Natural killer cell (primary cell): ENCODE measurements around the gene THAP7. TPM values are rescaled to one million over a fixed set of nuclear protein-coding genes. Genes with fewer than 3 reads are reported as not detected.

Experiments
- ATAC-seq, 3 donors: fragments of 150-1000 bp in 2 of 3; fragments of 200-7000 bp in 1 of 3; cut with Tn5 transposase; 1 replicate in 1 of 3; 2 replicates in 2 of 3; pipeline ENCODE4 v1.10.0; 2021; ENCODE audit warnings: mild to moderate bottlenecking in 2 of 3, moderate library complexity in 2 of 3
- DNase-seq, 2 donors: peaks; one replicate each; pipeline versions ENCODE4 v3.0.0 to v3.0.0-alpha.2; 2013 to 2021; ENCODE audit warnings: mixed read lengths in 1 of 2
- H3K27ac ChIP-seq: one replicate; pipeline ENCODE4 v1.5.1; 2013; ENCODE audit warnings: mild to moderate bottlenecking, low read length
- H3K27me3 ChIP-seq: one replicate; pipeline ENCODE4 v1.6.1; 2013; ENCODE audit warnings: low read length; ENCODE audit not compliant: control insufficient read depth, insufficient read depth
- H3K36me3 ChIP-seq: one replicate; pipeline ENCODE4 v1.6.1; 2013; ENCODE audit warnings: low read length; ENCODE audit not compliant: control insufficient read depth, insufficient read depth
- H3K4me1 ChIP-seq: one replicate; pipeline ENCODE4 v1.6.1; 2013; ENCODE audit warnings: low read length; ENCODE audit not compliant: control insufficient read depth, insufficient read depth
- H3K4me3 ChIP-seq: one replicate; pipeline ENCODE4 v1.5.1; 2013; ENCODE audit warnings: low read length
- H3K9me3 ChIP-seq: one replicate; pipeline ENCODE4 v1.6.1; 2013; ENCODE audit warnings: low read length; ENCODE audit not compliant: control insufficient read depth, insufficient read depth
- H3K27ac Mint-ChIP-seq, 2 donors: one replicate each; pipeline ENCODE4 v1.8.0; 2022; ENCODE audit warnings: mild to moderate bottlenecking in 2 of 2, mixed read lengths in 2 of 2, moderate library complexity in 1 of 2
- H3K27me3 Mint-ChIP-seq, 2 donors: one replicate each; pipeline ENCODE4 v1.8.0; 2022; ENCODE audit warnings: low read depth in 2 of 2, mixed read lengths in 2 of 2
- H3K36me3 Mint-ChIP-seq: one replicate; pipeline ENCODE4 v1.8.0; 2022; ENCODE audit warnings: mixed read lengths
- H3K4me1 Mint-ChIP-seq, 2 donors: one replicate each; pipeline ENCODE4 v1.8.0; 2022; ENCODE audit warnings: mixed read lengths in 2 of 2
- H3K4me3 Mint-ChIP-seq: one replicate; pipeline ENCODE4 v1.8.0; 2022; ENCODE audit warnings: mild to moderate bottlenecking, moderate library complexity, mixed read lengths
- H3K9me3 Mint-ChIP-seq, 2 donors: one replicate each; pipeline ENCODE4 v1.8.0; 2022; ENCODE audit warnings: mixed read lengths in 2 of 2
- CTCF ChIP-seq: fragments of 200-600 bp; IDR thresholded peaks from one replicate; pipeline ENCODE4 v1.8.0; 2022; ENCODE audit warnings: antibody characterized with exemption
- WGBS: methylation state at CpG from one replicate; pipeline ENCODE4 v1.1.7; 2013; ENCODE audit warnings: missing lambda C conversion rate; ENCODE audit not compliant: insufficient coverage; 5-methylcytosine and 5-hydroxymethylcytosine counted together
- intact Hi-C: fragments of 100-400 bp; cut with micrococcal nuclease; formaldehyde crosslinking; loops from one replicate; pipeline ENCODE4 v1.14.2; 2022
- total RNA-seq, 4 donors: library from RNA; stranded (reverse); fragments of 120-200 nt in 1 of 4; gene quantifications; one replicate each; pipeline versions ENCODE4 v1.2.3 to v1.2.4, GENCODE V29; 2013 to 2022

THAP7 gene
- total RNA-seq, 3 donors from 2014 or later (not counting 1 experiment from before 2014, with no cell fraction given), result 24.1 to 40.0 (median 26.8) TPM

DNA sequence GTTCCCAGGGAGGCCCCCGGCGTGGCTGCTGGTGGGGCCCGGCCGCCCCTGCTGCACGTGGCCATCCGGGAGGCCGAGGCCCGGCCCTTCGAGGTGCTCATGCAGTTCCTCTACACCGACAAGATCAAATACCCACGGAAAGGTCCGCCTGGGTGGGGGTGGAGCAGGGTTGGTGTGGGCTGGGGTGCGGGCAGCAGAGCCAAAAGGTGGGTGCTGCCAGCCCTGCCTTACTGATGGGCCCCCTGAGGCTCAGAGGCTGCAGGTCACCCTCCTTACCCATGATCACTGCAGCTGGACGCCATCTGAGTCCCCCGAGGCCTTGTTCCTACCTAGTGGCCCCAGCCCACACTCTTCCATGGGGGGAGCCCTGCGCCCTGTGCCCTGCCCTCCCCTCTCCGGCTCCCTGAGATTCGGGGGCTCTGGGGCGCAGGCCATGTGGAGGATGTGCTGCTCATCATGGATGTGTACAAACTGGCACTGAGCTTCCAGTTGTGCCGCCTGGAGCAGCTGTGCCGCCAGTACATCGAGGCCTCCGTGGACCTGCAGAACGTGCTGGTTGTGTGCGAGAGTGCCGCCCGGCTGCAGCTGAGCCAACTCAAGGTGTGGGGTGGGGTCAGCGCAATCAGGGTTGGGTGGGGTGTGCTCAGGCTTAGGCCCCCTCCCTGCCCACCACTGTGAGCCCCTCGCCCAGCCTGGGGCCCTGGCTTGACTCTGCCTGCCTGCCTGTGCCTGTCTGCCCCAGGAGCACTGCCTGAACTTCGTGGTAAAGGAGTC is 7.6 kb downstream of the THAP7 start:
- H3K9me3 ChIP-seq, result no peaks in the 10 kb centered on the region
- H3K36me3 ChIP-seq, result peaks cover 24% of the 10 kb centered on the region
- H3K9me3 Mint-ChIP-seq, result no peaks in the 10 kb centered on the region
- no peak for TF ChIP-seq CTCF
- no peak overlapping the region for H3K4me3 ChIP-seq
- H3K27me3 ChIP-seq, result no peaks in the 10 kb centered on the region
- DNase-seq (no peak), ATAC-seq (no peak)
- H3K4me3 Mint-ChIP-seq, result no peak overlapping the region
- no peak overlapping the region for H3K27ac ChIP-seq
- H3K27me3 Mint-ChIP-seq, result no peaks in the 10 kb centered on the region
- H3K36me3 Mint-ChIP-seq, result no peaks in the 10 kb centered on the region
- intact Hi-C loops, result no loop called here
- no peak overlapping the region for H3K27ac Mint-ChIP-seq
- H3K4me1 ChIP-seq, result peaks cover under 1% of the 10 kb centered on the region
- H3K4me1 Mint-ChIP-seq, result no peaks in the 10 kb centered on the region
- 96% methylated on average over 30 of the region's 30 CpGs for WGBS

GRCh38 chr22:20993304-20994127 is 8.4 kb downstream of the THAP7 start:
- H3K36me3 ChIP-seq, result peaks cover 23% of the 10 kb centered on the region
- DNase-seq (no peak), ATAC-seq (no peak)
- no peaks in the 10 kb centered on the region for H3K9me3 ChIP-seq
- no peaks in the 10 kb centered on the region for H3K27me3 Mint-ChIP-seq
- no peaks in the 10 kb centered on the region for H3K36me3 Mint-ChIP-seq
- no peaks in the 10 kb centered on the region for H3K4me1 ChIP-seq
- 96% methylated on average over 29 of the region's 29 CpGs for WGBS
- no peak overlapping the region for H3K4me3 Mint-ChIP-seq
- intact Hi-C loops, result no loop called here
- no peak overlapping the region for H3K4me3 ChIP-seq
- no peak overlapping the region for H3K27ac ChIP-seq
- no peaks in the 10 kb centered on the region for H3K4me1 Mint-ChIP-seq
- H3K27me3 ChIP-seq, result no peaks in the 10 kb centered on the region
- TF ChIP-seq CTCF, result no peak
- no peaks in the 10 kb centered on the region for H3K9me3 Mint-ChIP-seq
- no peak overlapping the region for H3K27ac Mint-ChIP-seq

DNA sequence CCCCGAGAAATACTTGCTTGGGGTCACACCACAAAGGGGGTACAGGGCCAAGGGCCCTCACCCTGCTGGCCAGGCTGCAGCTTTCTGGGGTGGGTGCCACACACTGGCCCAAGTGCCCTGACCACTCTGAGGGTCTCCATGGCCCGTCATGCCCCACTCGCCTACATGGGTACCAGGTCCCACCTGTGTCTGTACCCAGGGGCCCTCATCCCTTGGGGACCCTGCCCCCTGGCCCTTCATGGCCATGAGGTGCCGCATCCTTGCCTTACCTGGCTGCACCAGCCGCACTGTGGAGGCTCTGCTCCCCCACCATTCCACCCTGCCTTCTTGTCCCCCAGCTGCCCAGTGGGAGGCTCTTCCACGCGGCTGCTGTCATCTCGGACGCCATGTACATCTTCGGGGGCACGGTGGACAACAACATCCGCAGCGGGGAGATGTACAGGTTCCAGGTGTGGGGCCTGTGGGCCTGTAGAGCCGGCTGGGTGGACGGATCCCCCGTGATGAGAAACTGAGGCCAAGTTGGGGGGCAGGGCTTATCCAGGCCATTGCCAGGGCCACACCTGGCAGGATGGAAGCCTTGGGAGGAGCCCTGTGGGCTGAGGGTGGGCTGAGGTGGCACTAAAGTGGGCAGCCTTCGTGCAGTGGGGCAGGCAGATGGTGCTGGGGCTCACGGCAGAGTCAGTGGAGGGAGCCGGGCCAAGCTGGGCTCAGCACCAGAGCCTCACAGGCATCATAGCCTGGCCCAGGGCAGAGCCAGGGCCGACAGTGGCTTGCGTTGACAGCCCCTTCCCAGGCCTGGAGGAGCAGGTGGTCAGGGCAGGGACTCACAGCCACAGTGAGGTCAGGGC is 9.2 kb downstream of the THAP7 start:
- Histone ChIP-seq H3K36me3 (peaks cover 28% of the 10 kb centered on the region), H3K4me1 (no peaks in the 10 kb centered on the region), H3K27me3 (no peaks in the 10 kb centered on the region), H3K9me3 (no peaks in the 10 kb centered on the region), H3K4me3 (no peak overlapping the region), H3K27ac (no peak overlapping the region)
- no peak for ATAC-seq
- DNase-seq, result no peak
- no peaks in the 10 kb centered on the region for H3K27me3 Mint-ChIP-seq
- H3K4me1 Mint-ChIP-seq, result no peaks in the 10 kb centered on the region
- H3K9me3 Mint-ChIP-seq, result no peaks in the 10 kb centered on the region
- TF ChIP-seq CTCF, result no peak
- no peak overlapping the region for H3K27ac Mint-ChIP-seq
- intact Hi-C loops, result no loop called here
- no peaks in the 10 kb centered on the region for H3K36me3 Mint-ChIP-seq
- WGBS, result 91% methylated on average over 21 of the region's 21 CpGs
- H3K4me3 Mint-ChIP-seq, result no peak overlapping the region
